ENCODE measurements around the gene ADH1B.
"Not testable (repeated sequence)": the region's sequence is repeated elsewhere in the genome, so short reads cannot be mapped to it uniquely, and the experiment has no call there.

Gene ADH1B

GRCh38 chr4:99329876-99330275 lies 8.7 kb upstream of the ADH1B start:
- no peaks in the 10 kb centered on the region for H3K36me3 ChIP-seq (replicated peaks; ENCODE audit: low read depth, low read length)
- no peaks in the 10 kb centered on the region for H3K9me3 ChIP-seq (ENCODE audit: insufficient read depth, low read length)
- TF ChIP-seq EZH2phosphoT487 (IDR thresholded peaks at IDR 0.05; ENCODE audit: low read depth), result no peak
- no peak overlapping the region for H2AFZ ChIP-seq (ENCODE audit: low read depth, low read length)
- no peaks in the 10 kb centered on the region for H3K27me3 ChIP-seq (ENCODE audit: low read depth, low read length)
- H3K4me3 ChIP-seq (ENCODE audit: low read length), result no peak overlapping the region
- no peak overlapping the region for H3K27ac ChIP-seq (ENCODE audit: low read length)
- no peaks in the 10 kb centered on the region for H4K20me1 ChIP-seq (ENCODE audit: insufficient read depth, low read length)
- no peak overlapping the region for H3K9ac ChIP-seq (ENCODE audit: low read length)
- H3K79me2 ChIP-seq (ENCODE audit: low read length), result no peaks in the 10 kb centered on the region
- no peaks in the 10 kb centered on the region for H3K4me1 ChIP-seq (ENCODE audit: low read length)
- H3K4me2 ChIP-seq (ENCODE audit: low read length), result no peak overlapping the region

- H3K4me2 ChIP-seq (ENCODE audit: low read length), result no peak overlapping the region
- no peaks in the 10 kb centered on the region for H3K27me3 ChIP-seq (ENCODE audit: low read depth, low read length)
- no peaks in the 10 kb centered on the region for H3K4me1 ChIP-seq (ENCODE audit: low read length)
- H3K36me3 ChIP-seq (replicated peaks; ENCODE audit: low read depth, low read length), result no peaks in the 10 kb centered on the region
- no peak overlapping the region for H3K4me3 ChIP-seq (ENCODE audit: low read length)
- H3K9ac ChIP-seq (ENCODE audit: low read length), result no peak overlapping the region
- H3K79me2 ChIP-seq (ENCODE audit: low read length), result no peaks in the 10 kb centered on the region
- TF ChIP-seq, protein P1, sequence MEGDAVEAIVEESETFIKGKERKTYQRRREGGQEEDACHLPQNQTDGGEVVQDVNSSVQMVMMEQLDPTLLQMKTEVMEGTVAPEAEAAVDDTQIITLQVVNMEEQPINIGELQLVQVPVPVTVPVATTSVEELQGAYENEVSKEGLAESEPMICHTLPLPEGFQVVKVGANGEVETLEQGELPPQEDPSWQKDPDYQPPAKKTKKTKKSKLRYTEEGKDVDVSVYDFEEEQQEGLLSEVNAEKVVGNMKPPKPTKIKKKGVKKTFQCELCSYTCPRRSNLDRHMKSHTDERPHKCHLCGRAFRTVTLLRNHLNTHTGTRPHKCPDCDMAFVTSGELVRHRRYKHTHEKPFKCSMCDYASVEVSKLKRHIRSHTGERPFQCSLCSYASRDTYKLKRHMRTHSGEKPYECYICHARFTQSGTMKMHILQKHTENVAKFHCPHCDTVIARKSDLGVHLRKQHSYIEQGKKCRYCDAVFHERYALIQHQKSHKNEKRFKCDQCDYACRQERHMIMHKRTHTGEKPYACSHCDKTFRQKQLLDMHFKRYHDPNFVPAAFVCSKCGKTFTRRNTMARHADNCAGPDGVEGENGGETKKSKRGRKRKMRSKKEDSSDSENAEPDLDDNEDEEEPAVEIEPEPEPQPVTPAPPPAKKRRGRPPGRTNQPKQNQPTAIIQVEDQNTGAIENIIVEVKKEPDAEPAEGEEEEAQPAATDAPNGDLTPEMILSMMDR (IDR thresholded peaks at IDR 0.05; ENCODE audit: low read depth, low read length), result no peak
- no peak for TF ChIP-seq EZH2phosphoT487 (IDR thresholded peaks at IDR 0.05; ENCODE audit: low read depth)
- H4K20me1 ChIP-seq (ENCODE audit: insufficient read depth, low read length), result no peaks in the 10 kb centered on the region
- no peaks in the 10 kb centered on the region for H3K9me3 ChIP-seq (ENCODE audit: insufficient read depth, low read length)
- no peak overlapping the region for H2AFZ ChIP-seq (ENCODE audit: low read depth, low read length)
- no peak overlapping the region for H3K27ac ChIP-seq (ENCODE audit: low read length)
Observed at GRCh38 chr4:99324979-99325378, 3.8 kb upstream of the ADH1B start.

- Histone ChIP-seq H3K4me2 (ENCODE audit: low read length) (no peak overlapping the region), H3K9ac (ENCODE audit: low read length) (no peak overlapping the region), H2AFZ (ENCODE audit: low read depth, low read length) (no peak overlapping the region), H3K4me3 (ENCODE audit: low read length) (no peak overlapping the region), H3K27me3 (ENCODE audit: low read depth, low read length) (no peaks in the 10 kb centered on the region), H3K4me1 (ENCODE audit: low read length) (no peaks in the 10 kb centered on the region), H3K27ac (ENCODE audit: low read length) (no peak overlapping the region), H3K9me3 (ENCODE audit: insufficient read depth, low read length) (no peaks in the 10 kb centered on the region), H3K79me2 (ENCODE audit: low read length) (no peaks in the 10 kb centered on the region), H4K20me1 (ENCODE audit: insufficient read depth, low read length) (no peaks in the 10 kb centered on the region), H3K36me3 (replicated peaks; ENCODE audit: low read depth, low read length) (no peaks in the 10 kb centered on the region)
- TF ChIP-seq, protein P1 (IDR thresholded peaks at IDR 0.05; ENCODE audit: low read depth, low read length), result no peak
- TF ChIP-seq EZH2phosphoT487 (IDR thresholded peaks at IDR 0.05; ENCODE audit: low read depth), result no peak
Observed at GRCh38 chr4:99324361-99324760, 3.2 kb upstream of the ADH1B start.

- Histone ChIP-seq H3K27me3 (ENCODE audit: low read depth, low read length) (no peaks in the 10 kb centered on the region), H4K20me1 (ENCODE audit: insufficient read depth, low read length) (no peaks in the 10 kb centered on the region), H3K4me3 (ENCODE audit: low read length) (no peak overlapping the region), H3K27ac (ENCODE audit: low read length) (no peak overlapping the region), H3K36me3 (replicated peaks; ENCODE audit: low read depth, low read length) (no peaks in the 10 kb centered on the region), H2AFZ (ENCODE audit: low read depth, low read length) (no peak overlapping the region), H3K9me3 (ENCODE audit: insufficient read depth, low read length) (no peaks in the 10 kb centered on the region), H3K4me1 (ENCODE audit: low read length) (no peaks in the 10 kb centered on the region), H3K9ac (ENCODE audit: low read length) (no peak overlapping the region), H3K79me2 (ENCODE audit: low read length) (no peaks in the 10 kb centered on the region), H3K4me2 (ENCODE audit: low read length) (no peak overlapping the region)
- TF ChIP-seq, protein P1 (IDR thresholded peaks at IDR 0.05; ENCODE audit: low read depth, low read length), result no peak
- no peak for TF ChIP-seq EZH2phosphoT487 (IDR thresholded peaks at IDR 0.05; ENCODE audit: low read depth)
Observed at GRCh38 chr4:99323756-99324155, 2.6 kb upstream of the ADH1B start.

DNA sequence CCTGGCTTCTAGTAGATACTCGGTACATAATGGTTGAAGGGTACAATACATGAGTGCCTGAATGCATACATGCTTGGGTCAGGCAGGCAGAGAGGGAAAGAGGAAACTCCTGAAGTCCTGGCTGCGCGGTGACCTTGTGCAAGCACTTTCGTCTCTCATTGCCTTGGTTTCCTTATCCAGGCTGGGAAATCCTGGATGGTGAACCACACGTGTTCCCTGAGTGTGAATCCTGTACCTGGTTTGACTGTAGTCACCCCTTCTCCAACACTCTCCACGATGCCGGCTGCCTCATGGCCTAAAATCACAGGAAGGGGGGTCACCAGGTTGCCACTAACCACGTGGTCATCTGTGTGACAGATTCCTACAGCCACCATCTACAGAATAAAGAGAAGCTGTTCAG lies 3.4 kb downstream of the ADH1B start:
- H3K4me2 ChIP-seq (ENCODE audit: low read length); H3K4me3 ChIP-seq (ENCODE audit: low read length); H3K9ac ChIP-seq (ENCODE audit: low read length); H3K4me1 ChIP-seq (ENCODE audit: low read length); H3K36me3 ChIP-seq (replicated peaks; ENCODE audit: low read depth, low read length); H3K27me3 ChIP-seq (ENCODE audit: low read depth, low read length); H4K20me1 ChIP-seq (ENCODE audit: insufficient read depth, low read length); H3K9me3 ChIP-seq (ENCODE audit: insufficient read depth, low read length); H3K79me2 ChIP-seq (ENCODE audit: low read length); H2AFZ ChIP-seq (ENCODE audit: low read depth, low read length); H3K27ac ChIP-seq (ENCODE audit: low read length): not testable (repeated sequence)

Data from OCI-LY3 (cell line).